Measurements from ENCODE around the gene ATG14.
"Not testable (repeated sequence)": the region's sequence is repeated elsewhere in the genome, so short reads cannot be mapped to it uniquely, and the experiment has no call there.

The ATG14 gene

GRCh38 chr14:55411426-55412389 lies at the start of gene ATG14:
Gene ATG14 (minus strand): TSS chr14:55411830. CDS start chr14:55411822, 8 bp downstream.
- DNase-seq (ENCODE audit: low spot score) = peak; percentile 74

- DNase-seq (ENCODE audit: low spot score) = peak; percentile 64
These were observed 47.3 kb upstream of the ATG14 start for GRCh38 chr14:55458800-55459515.

GRCh38 chr14:55457496-55457895 lies 45.9 kb upstream of the ATG14 start:
- DNase-seq (ENCODE audit: low spot score) = no peak

GRCh38 chr14:55456411-55456810 lies 44.8 kb upstream of the ATG14 start:
- DNase-seq (ENCODE audit: low spot score) = not testable (repeated sequence)

- DNase-seq (ENCODE audit: low spot score) = peak; percentile 68
These were observed 42.8 kb upstream of the ATG14 start for GRCh38 chr14:55454264-55455002.

- no peak for DNase-seq (ENCODE audit: low spot score)
These were observed 40.3 kb upstream of the ATG14 start for GRCh38 chr14:55451950-55452349.

- DNase-seq (ENCODE audit: low spot score) = peak; percentile 64
These were observed 39.8 kb upstream of the ATG14 start for GRCh38 chr14:55451398-55451797.

GRCh38 chr14:55450987-55451386 lies 39.4 kb upstream of the ATG14 start:
- DNase-seq (ENCODE audit: low spot score) = no peak

GRCh38 chr14:55450539-55450938 lies 38.9 kb upstream of the ATG14 start:
- DNase-seq (ENCODE audit: low spot score) = no peak

GRCh38 chr14:55450124-55450523 lies 38.5 kb upstream of the ATG14 start:
- DNase-seq (ENCODE audit: low spot score) = no peak

GRCh38 chr14:55449116-55449515 lies 37.5 kb upstream of the ATG14 start:
- DNase-seq (ENCODE audit: low spot score) = no peak

GRCh38 chr14:55448141-55448614 lies 36.5 kb upstream of the ATG14 start:
- peak; percentile 99 for DNase-seq (ENCODE audit: low spot score)

- peak; percentile 69 for DNase-seq (ENCODE audit: low spot score)
These were observed 35.2 kb upstream of the ATG14 start for GRCh38 chr14:55446833-55447232.

- DNase-seq (ENCODE audit: low spot score) = peak; percentile 76
These were observed 34.6 kb upstream of the ATG14 start for GRCh38 chr14:55446127-55446736.

- DNase-seq (ENCODE audit: low spot score) = no peak
These were observed 29.7 kb upstream of the ATG14 start for GRCh38 chr14:55441286-55441685.

GRCh38 chr14:55440385-55440784 lies 28.8 kb upstream of the ATG14 start, which contains the start of gene TBPL2:
Gene TBPL2 (minus strand): TSS chr14:55440616. CDS start chr14:55440449, 167 bp downstream.
- DNase-seq (ENCODE audit: low spot score) = no peak

GRCh38 chr14:55438066-55438683 lies 26.5 kb upstream of the ATG14 start:
- DNase-seq (ENCODE audit: low spot score) = peak; percentile 45

GRCh38 chr14:55436931-55437330 lies 25.3 kb upstream of the ATG14 start:
- no peak for DNase-seq (ENCODE audit: low spot score)

- DNase-seq (ENCODE audit: low spot score) = no peak
These were observed 24.9 kb upstream of the ATG14 start for GRCh38 chr14:55436519-55436918.

GRCh38 chr14:55434805-55435174 lies 23.2 kb upstream of the ATG14 start:
- no peak for DNase-seq (ENCODE audit: low spot score)

Measured in kidney capillary endothelial cell (primary cell).